Measurements from ENCODE around the gene KCNIP4. TPM values are rescaled to one million over a fixed set of nuclear protein-coding genes. Genes with fewer than 3 reads are reported as not detected.

KCNIP4 gene
- total and polyA plus RNA-seq, 2 experiments from 2014 or later: 0.14 to 0.63 TPM

- H3K36me3 ChIP-seq (ENCODE audit: insufficient read depth): no peaks in the 10 kb centered on the region
- H3K27ac ChIP-seq (ENCODE audit: low read depth): no peak overlapping the region
- H3K4me2 ChIP-seq: no peak overlapping the region
- peaks cover 3% of the 10 kb centered on the region; the same call in 2 of the 3 replicates for H3K9me3 Mint-ChIP-seq
- no peak overlapping the region for H2AFZ ChIP-seq
- DNase-seq (ENCODE audit: low spot score): peak; percentile 27
- H3K27ac Mint-ChIP-seq: no peak overlapping the region
- H3K4me3 Mint-ChIP-seq: no peak overlapping the region
- H3K27me3 Mint-ChIP-seq (ENCODE audit: insufficient read depth, low read depth, poor library complexity): peaks cover 18% of the 10 kb centered on the region
- no peak for TF ChIP-seq NANOG (IDR thresholded peaks at IDR 0.05; ENCODE audit: borderline replicate concordance)
- TF ChIP-seq, protein P1, sequence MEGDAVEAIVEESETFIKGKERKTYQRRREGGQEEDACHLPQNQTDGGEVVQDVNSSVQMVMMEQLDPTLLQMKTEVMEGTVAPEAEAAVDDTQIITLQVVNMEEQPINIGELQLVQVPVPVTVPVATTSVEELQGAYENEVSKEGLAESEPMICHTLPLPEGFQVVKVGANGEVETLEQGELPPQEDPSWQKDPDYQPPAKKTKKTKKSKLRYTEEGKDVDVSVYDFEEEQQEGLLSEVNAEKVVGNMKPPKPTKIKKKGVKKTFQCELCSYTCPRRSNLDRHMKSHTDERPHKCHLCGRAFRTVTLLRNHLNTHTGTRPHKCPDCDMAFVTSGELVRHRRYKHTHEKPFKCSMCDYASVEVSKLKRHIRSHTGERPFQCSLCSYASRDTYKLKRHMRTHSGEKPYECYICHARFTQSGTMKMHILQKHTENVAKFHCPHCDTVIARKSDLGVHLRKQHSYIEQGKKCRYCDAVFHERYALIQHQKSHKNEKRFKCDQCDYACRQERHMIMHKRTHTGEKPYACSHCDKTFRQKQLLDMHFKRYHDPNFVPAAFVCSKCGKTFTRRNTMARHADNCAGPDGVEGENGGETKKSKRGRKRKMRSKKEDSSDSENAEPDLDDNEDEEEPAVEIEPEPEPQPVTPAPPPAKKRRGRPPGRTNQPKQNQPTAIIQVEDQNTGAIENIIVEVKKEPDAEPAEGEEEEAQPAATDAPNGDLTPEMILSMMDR (conservative IDR thresholded peaks at IDR 0.05; ENCODE audit: low read depth in 2 of 2): peak in 1 of 2 experiments; percentile 19; a peak in 1 of 4 replicates
- no peaks in the 10 kb centered on the region for H3K36me3 Mint-ChIP-seq (ENCODE audit: low read depth)
- ATAC-seq: peak; percentile 61
- H3K27me3 ChIP-seq (ENCODE audit: insufficient read depth): peaks cover 23% of the 10 kb centered on the region
- H3K4me1 ChIP-seq (ENCODE audit: insufficient read depth): peaks cover 12% of the 10 kb centered on the region
- H3K4me3 ChIP-seq: no peak overlapping the region
- no peaks in the 10 kb centered on the region for H4K20me1 ChIP-seq (replicated peaks; ENCODE audit: insufficient read depth)
- H3F3A ChIP-seq (replicated peaks; ENCODE audit: low read depth): no peaks in the 10 kb centered on the region
- H3K4me1 Mint-ChIP-seq: peaks cover 29% of the 10 kb centered on the region
- H3K9me2 ChIP-seq (ENCODE audit: insufficient read depth): peaks cover 3% of the 10 kb centered on the region; the same call in 1 of the 2 replicates
- no peaks in the 10 kb centered on the region for H3K79me2 ChIP-seq (replicated peaks; ENCODE audit: insufficient read depth)
These were observed 961.4 kb downstream of the KCNIP4 start for GRCh38 chr4:20987191-20987590.

DNA sequence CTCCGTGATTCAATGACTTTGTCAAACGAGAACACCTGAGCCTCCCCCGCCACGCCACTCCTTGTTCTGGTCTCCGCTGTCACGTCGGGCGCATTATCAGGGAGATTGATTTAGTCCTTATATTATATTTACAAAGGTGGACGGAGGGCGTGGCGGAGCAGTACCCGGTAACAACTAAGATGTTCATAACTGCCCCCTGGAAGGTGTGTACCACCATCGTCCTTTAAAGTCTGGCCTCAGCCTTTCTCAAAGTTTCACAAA, 964.1 kb downstream of the KCNIP4 start:
- peaks cover 17% of the 10 kb centered on the region for H3K27me3 Mint-ChIP-seq (ENCODE audit: insufficient read depth, low read depth, poor library complexity)
- Histone ChIP-seq H3K4me3 (peak overlapping the region; percentile 56), H3K27me3 (ENCODE audit: insufficient read depth) (peaks cover 23% of the 10 kb centered on the region), H3K9me2 (ENCODE audit: insufficient read depth) (peaks cover 4% of the 10 kb centered on the region; the same call in 1 of the 2 replicates), H3K27ac (ENCODE audit: low read depth) (no peak overlapping the region), H4K20me1 (replicated peaks; ENCODE audit: insufficient read depth) (no peaks in the 10 kb centered on the region), H3K79me2 (replicated peaks; ENCODE audit: insufficient read depth) (no peaks in the 10 kb centered on the region), H3K4me1 (ENCODE audit: insufficient read depth) (peaks cover 12% of the 10 kb centered on the region), H2AFZ (peak overlapping the region; percentile 95), H3F3A (replicated peaks; ENCODE audit: low read depth) (no peaks in the 10 kb centered on the region), H3K4me2 (peak overlapping the region; percentile 78), H3K36me3 (ENCODE audit: insufficient read depth) (no peaks in the 10 kb centered on the region)
- peak overlapping the region; percentile 71 for H3K4me3 Mint-ChIP-seq
- no peak for DNase-seq (ENCODE audit: low spot score)
- peaks cover 29% of the 10 kb centered on the region for H3K4me1 Mint-ChIP-seq
- H3K27ac Mint-ChIP-seq: no peak overlapping the region
- H3K9me3 Mint-ChIP-seq: no peaks in the 10 kb centered on the region
- H3K36me3 Mint-ChIP-seq (ENCODE audit: low read depth): no peaks in the 10 kb centered on the region
- no peak; the same call in 2 of the 3 replicates for ATAC-seq
- TF ChIP-seq, protein P2, sequence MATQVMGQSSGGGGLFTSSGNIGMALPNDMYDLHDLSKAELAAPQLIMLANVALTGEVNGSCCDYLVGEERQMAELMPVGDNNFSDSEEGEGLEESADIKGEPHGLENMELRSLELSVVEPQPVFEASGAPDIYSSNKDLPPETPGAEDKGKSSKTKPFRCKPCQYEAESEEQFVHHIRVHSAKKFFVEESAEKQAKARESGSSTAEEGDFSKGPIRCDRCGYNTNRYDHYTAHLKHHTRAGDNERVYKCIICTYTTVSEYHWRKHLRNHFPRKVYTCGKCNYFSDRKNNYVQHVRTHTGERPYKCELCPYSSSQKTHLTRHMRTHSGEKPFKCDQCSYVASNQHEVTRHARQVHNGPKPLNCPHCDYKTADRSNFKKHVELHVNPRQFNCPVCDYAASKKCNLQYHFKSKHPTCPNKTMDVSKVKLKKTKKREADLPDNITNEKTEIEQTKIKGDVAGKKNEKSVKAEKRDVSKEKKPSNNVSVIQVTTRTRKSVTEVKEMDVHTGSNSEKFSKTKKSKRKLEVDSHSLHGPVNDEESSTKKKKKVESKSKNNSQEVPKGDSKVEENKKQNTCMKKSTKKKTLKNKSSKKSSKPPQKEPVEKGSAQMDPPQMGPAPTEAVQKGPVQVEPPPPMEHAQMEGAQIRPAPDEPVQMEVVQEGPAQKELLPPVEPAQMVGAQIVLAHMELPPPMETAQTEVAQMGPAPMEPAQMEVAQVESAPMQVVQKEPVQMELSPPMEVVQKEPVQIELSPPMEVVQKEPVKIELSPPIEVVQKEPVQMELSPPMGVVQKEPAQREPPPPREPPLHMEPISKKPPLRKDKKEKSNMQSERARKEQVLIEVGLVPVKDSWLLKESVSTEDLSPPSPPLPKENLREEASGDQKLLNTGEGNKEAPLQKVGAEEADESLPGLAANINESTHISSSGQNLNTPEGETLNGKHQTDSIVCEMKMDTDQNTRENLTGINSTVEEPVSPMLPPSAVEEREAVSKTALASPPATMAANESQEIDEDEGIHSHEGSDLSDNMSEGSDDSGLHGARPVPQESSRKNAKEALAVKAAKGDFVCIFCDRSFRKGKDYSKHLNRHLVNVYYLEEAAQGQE (IDR thresholded peaks at IDR 0.05; ENCODE audit: unreplicated experiment): no peak
- TF ChIP-seq, protein P1 (conservative IDR thresholded peaks at IDR 0.05; ENCODE audit: low read depth in 2 of 2): no peak
- TF ChIP-seq ZNF114 (CRISPR knock-in tag; IDR thresholded peaks at IDR 0.05) (no peak), EZH2phosphoT487 (IDR thresholded peaks at IDR 0.05; ENCODE audit: unreplicated experiment) (no peak), ZNF462 (CRISPR knock-in tag; IDR thresholded peaks at IDR 0.05) (no peak), STAT1 (IDR thresholded peaks at IDR 0.05; ENCODE audit: unreplicated experiment) (no peak), JUNB (IDR thresholded peaks at IDR 0.05; ENCODE audit: unreplicated experiment) (no peak)
